T-helper 17 cell (primary cell): Measurements from ENCODE around the gene PYCR2. TPM values are rescaled to one million over a fixed set of nuclear protein-coding genes. Genes with fewer than 3 reads are reported as not detected.
"Not testable (repeated sequence)": the region's sequence is repeated elsewhere in the genome, so short reads cannot be mapped to it uniquely, and the experiment has no call there.

Source experiments
- ATAC-seq: fragments of 150-1000 bp; cut with Tn5 transposase; 2 replicates; pipeline ENCODE4 v1.10.0; 2021; ENCODE audit warnings: mild to moderate bottlenecking, moderate library complexity
- DNase-seq, 3 donors: peaks; one replicate each; pipeline versions ENCODE4 v3.0.0 to v3.0.0-alpha.2; 2020 to 2021
- H3K9me3 ChIP-seq: one replicate; pipeline ENCODE4 v1.7.0; 2013; ENCODE audit warnings: low read length, mild to moderate bottlenecking; ENCODE audit not compliant: control insufficient read depth, poor library complexity, severe bottlenecking
- H3K27ac Mint-ChIP-seq: one replicate; pipeline ENCODE4 v1.8.0; 2022; ENCODE audit warnings: mild to moderate bottlenecking, moderate library complexity, mixed read lengths
- H3K27me3 Mint-ChIP-seq: one replicate; pipeline ENCODE4 v1.8.0; 2022; ENCODE audit warnings: mixed read lengths
- H3K36me3 Mint-ChIP-seq: one replicate; pipeline ENCODE4 v1.8.0; 2022; ENCODE audit warnings: low read depth, mixed read lengths
- H3K4me1 Mint-ChIP-seq: one replicate; pipeline ENCODE4 v1.8.0; 2022; ENCODE audit warnings: mild to moderate bottlenecking, mixed read lengths
- H3K4me3 Mint-ChIP-seq: one replicate; pipeline ENCODE4 v1.8.0; 2022; ENCODE audit warnings: mild to moderate bottlenecking, moderate library complexity, mixed read lengths
- total RNA-seq, 4 donors: library from RNA in 2 of 4; stranded (reverse) in 2 of 4; gene quantifications; one replicate each; pipeline ENCODE4 v1.2.3 and lab custom pipeline; 2022 to 2026

Gene PYCR2
- total RNA-seq, 2 donors from 2014 or later, result 48.1 to 53.7 TPM

DNA sequence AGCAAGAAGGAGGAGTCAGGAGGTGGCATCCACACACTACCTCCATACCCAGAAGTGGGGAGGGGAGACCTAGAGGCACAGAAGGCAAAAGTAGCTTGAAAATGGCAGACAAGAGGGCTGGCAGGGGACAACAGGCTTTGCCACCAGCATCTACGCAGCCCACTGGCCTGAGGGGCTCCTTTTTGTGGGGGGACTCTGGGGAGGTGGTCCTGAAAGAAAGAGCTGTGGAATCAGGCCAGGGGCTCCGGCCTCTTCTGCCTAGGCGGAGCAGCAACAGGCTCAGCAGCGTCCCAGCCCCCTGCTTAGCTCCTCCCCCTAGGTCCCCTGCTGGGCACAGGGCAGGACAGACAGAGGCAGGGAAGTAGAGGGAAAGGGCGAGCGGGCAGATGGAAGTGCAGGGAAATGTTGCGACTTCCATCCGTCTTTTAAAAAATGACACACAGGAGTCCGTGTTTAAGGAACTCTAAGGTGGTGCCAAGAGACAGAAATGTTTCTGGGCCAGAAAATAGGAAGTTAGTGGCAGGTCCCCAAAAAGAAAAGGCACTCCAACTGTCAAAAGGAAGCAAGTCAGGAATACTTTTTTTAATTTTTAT is 27.0 kb upstream of the PYCR2 start:
- no peak for DNase-seq
- no peaks in the 10 kb centered on the region for H3K9me3 ChIP-seq
- Mint-ChIP-seq H3K27ac (no peak overlapping the region), H3K4me1 (no peaks in the 10 kb centered on the region), H3K27me3 (peaks cover 56% of the 10 kb centered on the region), H3K4me3 (no peak overlapping the region), H3K36me3 (peaks cover 4% of the 10 kb centered on the region)
- no peak for ATAC-seq

DNA sequence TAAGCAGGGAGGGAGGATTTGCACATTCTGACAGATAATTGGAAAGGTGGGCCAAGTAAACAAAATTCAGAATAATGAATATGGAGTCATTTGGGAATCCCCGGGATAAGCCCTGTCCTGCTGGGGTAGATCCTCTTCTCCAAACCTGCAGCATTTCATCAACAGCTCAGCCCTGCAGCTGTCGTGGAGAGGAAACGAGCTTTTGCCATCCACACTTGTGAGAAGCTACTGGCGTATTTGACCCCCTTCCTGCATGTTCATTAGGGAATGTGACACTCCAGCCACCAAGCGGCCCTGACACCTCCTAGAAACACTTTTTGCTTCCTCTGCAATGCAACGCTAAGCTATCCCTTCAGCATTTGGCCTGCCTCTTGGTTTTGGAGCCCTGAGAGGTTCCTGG is 25.0 kb upstream of the PYCR2 start:
- no peak overlapping the region for H3K27ac Mint-ChIP-seq
- H3K9me3 ChIP-seq, result no peaks in the 10 kb centered on the region
- H3K4me1 Mint-ChIP-seq, result peaks cover 9% of the 10 kb centered on the region
- ATAC-seq, result no peak
- peaks cover 2% of the 10 kb centered on the region for H3K36me3 Mint-ChIP-seq
- no peak for DNase-seq
- no peak overlapping the region for H3K4me3 Mint-ChIP-seq
- H3K27me3 Mint-ChIP-seq, result peaks cover 48% of the 10 kb centered on the region

DNA sequence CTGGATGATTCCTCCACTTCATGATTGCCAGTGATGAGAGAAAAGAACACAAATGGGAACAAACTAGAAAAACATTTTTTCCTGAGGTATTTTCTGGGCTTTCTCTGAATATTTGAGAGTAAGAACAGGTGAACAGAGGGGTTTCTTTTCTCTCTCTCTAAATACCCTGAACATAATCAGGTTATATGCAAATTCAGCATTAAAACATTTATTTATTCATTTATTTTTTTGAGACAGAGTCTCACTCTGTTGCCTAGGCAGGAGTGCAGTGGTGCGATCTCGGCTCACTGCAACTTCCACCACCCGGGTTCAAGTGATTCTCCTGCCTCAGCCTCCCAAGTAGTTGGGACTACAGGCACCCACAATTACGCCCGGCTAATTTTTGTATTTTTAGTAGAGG is 22.8 kb upstream of the PYCR2 start:
- Mint-ChIP-seq H3K27ac (no peak overlapping the region), H3K27me3 (peaks cover 38% of the 10 kb centered on the region)
- H3K9me3 ChIP-seq, result no peaks in the 10 kb centered on the region

DNA sequence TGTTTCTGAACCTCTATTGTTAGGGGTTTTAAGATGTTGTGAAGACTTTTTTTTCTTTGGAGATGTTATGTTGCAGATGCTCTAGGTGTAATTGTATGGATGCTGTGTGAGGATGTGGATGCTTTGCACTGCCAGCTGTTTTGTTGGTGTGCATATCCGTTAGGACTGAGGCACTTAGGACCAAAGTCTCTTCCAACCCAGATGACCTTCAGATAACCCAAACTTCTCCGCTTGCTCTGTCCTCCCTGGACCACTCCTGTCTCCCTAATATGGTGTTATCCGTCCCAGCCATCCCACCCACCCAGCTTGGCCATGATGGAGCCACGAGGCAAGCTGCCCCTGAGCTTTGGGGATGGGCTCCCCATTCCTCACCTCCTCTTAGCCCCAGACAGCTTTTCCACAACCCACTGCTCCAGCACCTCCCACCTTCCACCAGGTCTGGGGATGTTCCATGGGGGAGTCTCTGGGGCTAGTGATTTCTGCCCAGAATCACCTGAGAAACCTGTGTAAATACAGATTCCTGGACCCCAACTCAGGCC is 22.1 kb upstream of the PYCR2 start:
- H3K27me3 Mint-ChIP-seq, result peaks cover 34% of the 10 kb centered on the region
- ATAC-seq, result no peak
- no peaks in the 10 kb centered on the region for H3K36me3 Mint-ChIP-seq
- H3K9me3 ChIP-seq, result no peaks in the 10 kb centered on the region
- H3K4me3 Mint-ChIP-seq, result no peak overlapping the region
- H3K4me1 Mint-ChIP-seq, result peaks cover 9% of the 10 kb centered on the region
- no peak for DNase-seq
- H3K27ac Mint-ChIP-seq, result no peak overlapping the region

More for the DNA sequence above, 22.8 kb upstream of the PYCR2 start:
- Mint-ChIP-seq H3K4me3 (no peak overlapping the region), H3K36me3 (no peaks in the 10 kb centered on the region), H3K4me1 (peaks cover 9% of the 10 kb centered on the region)
- DNase-seq (no peak), ATAC-seq (no peak)

DNA sequence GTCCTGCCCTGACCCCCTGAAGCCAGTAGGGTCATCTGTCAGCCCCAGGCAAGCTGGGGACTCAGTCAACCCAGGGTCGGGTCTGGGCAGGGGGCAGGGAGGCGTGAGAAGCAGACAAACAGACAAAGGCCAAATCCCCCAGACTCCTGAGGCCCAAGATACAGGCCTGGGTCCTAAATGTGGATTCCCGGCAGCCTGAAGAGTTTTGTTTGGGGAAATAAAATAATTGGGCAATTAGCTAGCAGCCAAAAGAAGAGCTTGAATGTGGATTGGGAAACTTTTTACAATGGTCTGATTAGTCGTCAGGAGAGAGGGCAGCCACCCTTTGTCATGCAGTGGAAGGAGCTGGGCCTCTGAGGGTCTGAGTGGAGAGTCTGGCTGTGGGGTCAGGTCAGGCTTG is 21.5 kb upstream of the PYCR2 start:
- peaks cover 9% of the 10 kb centered on the region for H3K4me1 Mint-ChIP-seq
- H3K4me3 Mint-ChIP-seq, result no peak overlapping the region
- DNase-seq (no peak), ATAC-seq (no peak)
- H3K9me3 ChIP-seq, result no peaks in the 10 kb centered on the region
- peaks cover 29% of the 10 kb centered on the region for H3K27me3 Mint-ChIP-seq
- H3K27ac Mint-ChIP-seq, result no peak overlapping the region
- no peaks in the 10 kb centered on the region for H3K36me3 Mint-ChIP-seq

DNA sequence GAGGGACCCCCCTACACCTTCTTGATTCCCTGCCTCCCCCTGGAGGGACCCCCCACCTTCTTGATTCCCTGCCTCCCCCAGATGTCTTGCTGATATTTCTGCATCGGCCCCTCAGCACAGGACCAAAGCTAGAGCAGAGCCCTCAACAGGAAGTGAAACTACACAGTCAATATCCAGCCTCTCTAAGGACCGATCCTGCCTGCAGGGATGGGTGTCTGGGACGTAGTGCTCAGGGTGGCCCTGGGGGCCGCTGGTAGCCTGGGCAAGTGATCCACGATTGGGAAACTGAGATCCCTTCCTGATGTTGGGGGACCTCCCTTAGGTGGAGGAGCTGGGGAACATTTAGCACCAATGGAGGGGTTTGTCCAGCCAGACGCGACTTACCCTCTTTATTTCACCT is 20.9 kb upstream of the PYCR2 start:
- Mint-ChIP-seq H3K36me3 (no peaks in the 10 kb centered on the region), H3K4me1 (peaks cover 9% of the 10 kb centered on the region), H3K4me3 (peak overlapping the region; percentile 36), H3K27me3 (peaks cover 26% of the 10 kb centered on the region), H3K27ac (no peak overlapping the region)
- DNase-seq (no peak), ATAC-seq (peak; percentile 59)
- no peaks in the 10 kb centered on the region for H3K9me3 ChIP-seq

DNA sequence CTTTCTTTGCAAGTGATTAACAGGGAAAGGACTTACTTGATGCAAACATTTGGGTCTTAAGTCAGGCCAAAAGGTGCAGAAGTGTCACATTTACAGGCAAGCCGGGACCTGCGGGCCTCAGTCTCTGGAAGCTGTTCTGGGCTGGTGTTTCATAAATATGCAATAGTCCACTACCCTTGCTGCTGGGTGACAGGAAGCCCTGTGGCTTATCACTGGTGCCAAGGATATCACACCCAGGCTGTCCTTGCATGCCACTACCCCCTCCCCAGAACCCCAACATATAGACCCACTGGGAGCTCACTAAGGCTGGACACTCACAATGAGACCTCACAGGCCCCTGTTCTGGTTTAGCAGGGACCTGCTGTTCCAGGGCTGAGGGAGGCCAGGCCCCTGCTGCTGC is 20.3 kb upstream of the PYCR2 start:
- peaks cover 23% of the 10 kb centered on the region for H3K27me3 Mint-ChIP-seq
- no peaks in the 10 kb centered on the region for H3K36me3 Mint-ChIP-seq
- no peak overlapping the region for H3K27ac Mint-ChIP-seq
- DNase-seq, result no peak
- no peaks in the 10 kb centered on the region for H3K9me3 ChIP-seq
- no peak overlapping the region for H3K4me3 Mint-ChIP-seq
- peaks cover 9% of the 10 kb centered on the region for H3K4me1 Mint-ChIP-seq
- ATAC-seq, result no peak

DNA sequence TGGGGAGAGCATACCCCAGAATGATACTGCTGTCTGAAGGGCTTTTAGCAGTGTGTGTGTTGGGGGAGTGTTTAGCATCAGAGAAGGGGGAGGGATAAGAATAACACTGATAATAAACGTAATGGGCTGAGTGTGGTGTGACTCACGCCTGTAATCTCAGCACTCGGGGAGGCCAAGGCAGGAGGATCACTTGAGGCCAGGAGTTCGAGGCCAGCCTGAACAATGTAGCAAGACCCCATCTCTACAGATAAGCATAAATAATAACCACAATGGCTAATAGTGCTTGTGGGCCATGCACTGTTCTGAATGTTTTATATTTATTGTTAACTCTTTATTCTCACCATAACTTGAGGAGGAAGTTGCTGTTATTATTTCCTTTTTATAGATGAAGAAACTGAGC is 19.5 kb upstream of the PYCR2 start:
- Mint-ChIP-seq H3K27me3 (peaks cover 15% of the 10 kb centered on the region), H3K4me1 (peaks cover 9% of the 10 kb centered on the region), H3K4me3 (no peak overlapping the region), H3K27ac (no peak overlapping the region), H3K36me3 (no peaks in the 10 kb centered on the region)
- no peaks in the 10 kb centered on the region for H3K9me3 ChIP-seq
- DNase-seq (no peak), ATAC-seq (no peak)

DNA sequence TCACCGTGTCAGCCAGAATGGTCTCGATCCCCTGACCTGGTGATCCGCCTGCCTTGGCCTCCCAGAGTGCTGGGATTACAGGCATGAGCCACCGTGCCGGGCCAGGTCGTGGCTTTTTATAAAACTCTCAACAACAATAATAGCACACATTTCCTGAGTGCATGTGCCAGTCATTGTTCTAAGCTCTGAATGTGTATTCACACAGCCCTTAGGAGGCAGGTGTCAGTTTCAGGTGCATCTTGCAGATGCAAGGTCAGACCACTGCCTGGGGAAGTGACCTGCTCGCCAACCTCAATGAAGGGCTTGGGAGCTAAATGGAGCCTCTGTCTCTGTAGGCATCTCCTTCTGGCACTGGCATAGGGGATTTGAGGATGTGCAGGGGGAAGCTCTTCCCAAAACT is 18.5 kb upstream of the PYCR2 start:
- Mint-ChIP-seq H3K27ac (no peak overlapping the region), H3K4me1 (peaks cover 9% of the 10 kb centered on the region), H3K4me3 (no peak overlapping the region), H3K36me3 (no peaks in the 10 kb centered on the region), H3K27me3 (peaks cover 8% of the 10 kb centered on the region)
- no peaks in the 10 kb centered on the region for H3K9me3 ChIP-seq
- DNase-seq (no peak), ATAC-seq (no peak)

DNA sequence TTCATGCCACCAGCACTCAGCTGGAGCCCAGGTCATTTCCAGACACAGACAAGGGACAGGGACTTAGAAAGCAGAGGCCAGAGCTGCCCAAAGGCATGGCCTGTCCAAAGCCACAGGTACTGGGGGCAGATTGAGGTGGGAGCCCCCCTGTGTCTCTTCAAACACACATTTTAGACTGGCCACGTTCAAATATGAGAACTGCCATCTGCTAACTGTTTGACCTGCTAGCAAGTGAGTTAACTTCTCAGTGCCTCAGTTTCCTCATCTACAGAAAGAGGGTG is 17.8 kb upstream of the PYCR2 start:
- H3K27ac Mint-ChIP-seq, result no peak overlapping the region
- DNase-seq, result no peak
- H3K4me1 Mint-ChIP-seq, result peaks cover 11% of the 10 kb centered on the region
- peaks cover 4% of the 10 kb centered on the region for H3K27me3 Mint-ChIP-seq
- no peak overlapping the region for H3K4me3 Mint-ChIP-seq
- H3K36me3 Mint-ChIP-seq, result peaks cover 2% of the 10 kb centered on the region
- ATAC-seq, result no peak
- H3K9me3 ChIP-seq, result no peaks in the 10 kb centered on the region

DNA sequence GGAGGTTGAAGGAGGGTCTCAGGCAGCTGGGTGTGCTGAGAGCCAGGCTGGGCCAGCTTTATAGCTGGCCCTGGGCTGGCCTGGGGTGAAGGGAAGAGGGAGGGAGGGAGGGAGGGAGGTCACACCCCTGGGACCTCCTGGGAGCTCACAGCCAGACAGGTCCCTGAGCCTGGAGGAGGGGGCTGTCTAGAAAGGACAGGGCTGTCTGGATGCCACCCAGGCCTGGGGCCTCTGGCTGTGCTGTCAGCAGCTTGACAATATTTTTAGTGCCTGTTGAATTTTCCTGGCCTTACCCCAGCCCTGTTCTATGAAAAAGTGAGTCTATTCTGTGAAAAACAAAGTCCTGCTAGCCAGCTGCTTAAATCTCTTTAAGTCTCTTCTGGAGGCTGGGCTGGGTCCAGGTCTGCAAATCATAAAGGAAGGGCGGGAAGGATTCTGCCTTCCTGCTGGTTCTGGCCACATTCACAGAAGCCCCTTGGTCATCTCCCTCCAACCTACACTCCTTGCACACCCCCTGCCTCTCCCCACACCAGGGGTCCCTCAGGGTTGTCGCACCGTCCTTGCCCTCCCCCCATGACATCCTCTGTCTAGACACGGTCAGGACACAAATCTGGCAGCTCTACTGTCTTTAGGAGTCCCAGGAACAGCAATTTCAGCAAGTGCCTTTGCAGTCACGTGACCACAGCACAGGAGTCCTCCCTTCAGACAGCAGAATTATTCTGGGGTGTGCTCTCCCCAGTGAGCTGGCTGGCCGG is 17.3 kb upstream of the PYCR2 start, which contains the start of gene LEFTY2:
Gene LEFTY2 (minus strand): TSS at position 34 of the 755 bp plus-strand sequence. CDS start 80 bp downstream, outside the sequence.
- no peaks in the 10 kb centered on the region for H3K9me3 ChIP-seq
- no peak within 1 kb of the TSS for H3K27ac Mint-ChIP-seq
- no peak for DNase-seq
- peaks cover 11% of the 10 kb centered on the region for H3K4me1 Mint-ChIP-seq
- peaks cover 4% of the 10 kb centered on the region for H3K27me3 Mint-ChIP-seq
- no peak for ATAC-seq
- H3K36me3 Mint-ChIP-seq, result peaks cover 3% of the 10 kb centered on the region
- no peak within 1 kb of the TSS for H3K4me3 Mint-ChIP-seq

DNA sequence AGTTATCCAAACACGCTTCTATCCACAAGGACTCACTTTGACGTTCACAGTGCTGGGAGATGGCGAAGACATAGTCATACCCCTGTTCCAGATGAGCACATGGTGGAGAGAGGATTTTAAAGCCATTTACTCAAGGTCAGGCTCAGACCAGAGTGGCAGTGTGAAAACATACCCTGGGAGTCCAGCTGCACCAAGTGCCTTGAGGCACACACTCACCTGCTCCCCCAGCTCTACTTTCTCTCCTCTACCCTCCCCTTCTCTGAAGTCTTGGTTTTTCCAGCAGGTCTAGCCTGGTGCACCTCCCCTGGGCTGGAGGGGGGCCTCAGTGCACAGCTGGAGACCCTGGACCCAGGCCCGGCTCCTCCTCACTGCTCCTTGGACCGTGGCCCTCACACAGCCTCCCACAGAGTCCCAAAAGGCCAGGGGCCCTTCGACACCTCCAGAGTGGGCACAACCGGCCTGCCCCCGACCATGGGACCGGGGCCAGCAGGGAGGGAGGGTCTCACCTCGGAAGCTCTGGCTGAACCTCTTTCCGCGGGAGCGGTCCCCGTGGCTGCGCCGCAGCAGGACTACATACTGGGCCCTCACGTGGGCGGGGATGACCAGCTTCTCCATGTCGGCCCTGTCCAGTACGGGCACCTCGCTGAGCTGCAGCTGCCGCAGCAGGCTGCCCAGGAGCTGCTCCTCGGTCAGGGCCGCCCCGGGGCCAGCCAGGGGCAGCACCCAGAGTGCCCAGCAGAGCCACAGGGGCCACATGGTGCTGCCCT is 16.5 kb upstream of the PYCR2 start:
- DNase-seq (no peak), ATAC-seq (no peak)
- Mint-ChIP-seq H3K36me3 (peaks cover 3% of the 10 kb centered on the region), H3K27me3 (peaks cover 4% of the 10 kb centered on the region), H3K27ac (no peak overlapping the region), H3K4me1 (peaks cover 11% of the 10 kb centered on the region), H3K4me3 (no peak overlapping the region)
- H3K9me3 ChIP-seq, result no peaks in the 10 kb centered on the region

DNA sequence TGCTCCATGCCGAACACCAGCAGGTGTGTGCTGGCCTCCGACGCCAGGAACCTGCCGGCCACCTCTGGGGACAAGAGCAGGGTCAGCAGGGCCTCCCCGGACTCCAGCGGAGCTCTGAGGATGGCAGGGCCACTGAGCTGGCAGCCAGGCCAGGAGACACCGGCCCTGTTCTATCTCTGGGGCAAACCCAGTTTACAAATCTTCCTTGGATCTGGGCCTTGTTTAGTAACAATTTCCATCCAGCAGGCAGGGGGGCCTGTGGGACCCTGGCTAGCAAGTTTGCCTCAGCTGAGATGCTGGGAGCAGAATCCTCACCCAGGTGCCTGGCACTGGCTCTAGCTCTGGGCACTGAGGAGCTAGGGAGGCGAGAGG is 15.9 kb upstream of the PYCR2 start:
- ATAC-seq, H3K4me1 Mint-ChIP-seq, H3K4me3 Mint-ChIP-seq, DNase-seq, H3K9me3 ChIP-seq, H3K36me3 Mint-ChIP-seq, H3K27ac Mint-ChIP-seq, H3K27me3 Mint-ChIP-seq: not testable (repeated sequence)
